DLD1 (cell line): ENCODE results near the gene TARM1.

Experiments
- in situ Hi-C: cut with HindIII; loops from 2 replicates; pipeline ENCODE4 v1.10.0; 2017; ENCODE audit warnings: low sequenced_read_pairs

TARM1 gene

GRCh38 chr19:54081032-54081431 lies at the start of gene TARM1:
Gene TARM1, minus strand, starts transcription at chr19:54081365. Its CDS starts 25 bp downstream, at chr19:54081340.
- in situ Hi-C loops: no loop called here

DNA sequence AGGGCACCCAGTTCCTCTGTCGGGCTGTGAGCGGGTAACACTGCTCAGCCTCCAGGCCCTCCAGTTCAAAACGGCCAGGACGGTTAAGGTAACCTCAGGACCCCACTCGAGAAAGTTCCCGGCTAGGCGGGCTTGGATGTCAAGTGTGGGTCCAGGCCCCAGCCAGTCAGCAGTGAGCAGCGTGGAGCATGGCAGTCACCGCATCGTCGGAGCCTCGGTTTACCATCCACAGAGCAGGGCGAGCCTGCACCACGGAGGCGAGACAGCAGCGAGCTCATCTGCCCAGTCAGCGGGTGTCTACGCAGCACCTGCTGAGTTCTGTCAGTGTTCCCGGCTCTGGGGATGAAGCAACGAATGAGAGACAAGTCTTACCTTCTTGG lies 48.4 kb upstream of the TARM1 start:
- in situ Hi-C loops: no loop called here

DNA sequence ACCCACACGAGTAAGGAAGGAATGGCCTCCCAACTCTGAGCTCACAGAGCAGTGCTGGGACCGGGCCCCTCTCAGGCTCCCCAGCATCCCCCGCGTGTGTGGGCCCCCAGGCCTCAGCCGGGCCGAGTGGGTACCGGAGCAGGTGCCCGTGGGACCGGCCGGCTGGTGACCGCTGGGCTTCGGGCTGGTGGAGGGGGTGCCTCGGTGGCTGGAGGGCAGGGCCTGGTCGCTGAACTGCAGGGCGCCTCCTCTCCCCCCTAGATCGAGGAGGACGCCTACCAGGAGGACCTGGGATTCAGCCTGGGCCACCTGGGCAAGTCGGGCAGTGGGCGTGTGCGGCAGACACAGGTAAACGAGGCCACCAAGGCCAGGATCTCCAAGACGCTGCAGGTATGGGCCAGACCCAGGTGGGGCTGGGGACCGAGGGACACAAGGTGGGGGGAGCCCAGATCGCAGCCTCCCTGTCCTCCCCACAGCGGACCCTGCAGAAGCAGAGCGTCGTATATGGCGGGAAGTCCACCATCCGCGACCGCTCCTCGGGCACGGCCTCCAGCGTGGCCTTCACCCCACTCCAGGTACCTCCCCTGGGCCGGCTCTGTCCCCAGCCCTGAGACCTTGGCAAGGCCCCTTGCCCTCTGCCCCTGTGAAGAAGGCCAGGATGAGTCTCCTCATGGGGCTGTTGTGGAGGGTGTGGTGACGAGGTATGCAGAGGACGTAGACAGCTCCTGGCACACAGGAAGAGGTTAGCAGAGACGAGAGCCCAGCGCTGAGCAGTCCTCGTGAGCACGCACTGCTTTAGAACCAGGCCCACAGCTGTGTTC lies 47.8 kb upstream of the TARM1 start:
- in situ Hi-C loops: no loop called here

DNA sequence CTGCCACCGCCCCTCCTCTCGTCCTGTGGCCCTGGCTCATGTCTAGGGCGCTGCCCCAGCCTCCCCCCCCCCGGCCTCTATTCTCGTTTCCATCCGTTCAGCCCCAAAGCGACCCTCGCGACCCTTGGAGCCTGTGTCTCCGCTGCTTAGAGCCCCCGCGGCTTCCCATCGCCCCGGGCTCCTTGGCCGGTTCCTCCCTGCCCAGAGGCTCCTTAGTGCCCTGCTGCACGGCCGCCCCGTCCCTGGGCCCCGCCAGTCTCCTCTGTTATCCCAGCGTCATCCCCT lies 47.2 kb upstream of the TARM1 start:
- in situ Hi-C loops: no loop called here

DNA sequence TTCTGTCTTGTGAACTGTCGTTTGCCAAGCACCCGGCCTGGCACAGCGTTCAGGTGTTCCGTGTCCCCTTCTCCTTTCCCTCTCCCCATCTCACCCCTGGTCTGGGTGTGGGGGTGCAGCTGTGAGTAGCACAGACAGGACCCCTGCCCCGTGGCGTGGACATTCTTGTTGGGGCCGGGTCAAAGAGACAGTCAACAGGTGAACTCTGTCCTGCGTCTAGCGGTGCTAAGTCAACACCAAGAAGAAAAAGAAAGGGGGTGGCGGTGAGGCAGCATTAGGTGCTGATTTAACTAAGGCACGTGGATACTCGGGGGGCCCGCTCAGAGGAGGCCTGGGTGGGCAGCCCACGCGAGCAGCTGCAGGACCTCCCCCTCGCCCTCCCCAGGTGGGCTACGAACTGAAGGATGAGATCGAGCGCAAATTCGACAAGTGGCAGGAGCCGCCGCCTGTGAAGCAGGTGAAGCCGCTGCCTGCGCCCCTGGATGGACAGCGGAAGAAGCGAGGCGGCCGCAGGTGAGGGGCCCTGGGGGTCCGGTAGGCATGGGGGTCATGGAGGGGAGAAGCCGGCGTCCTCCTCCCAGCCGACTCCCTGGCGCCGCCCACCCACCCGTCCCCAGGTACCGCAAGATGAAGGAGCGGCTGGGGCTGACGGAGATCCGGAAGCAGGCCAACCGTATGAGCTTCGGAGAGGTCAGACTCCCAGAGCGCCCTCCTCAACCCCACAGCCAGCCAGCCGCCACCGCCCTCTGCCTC lies 46.7 kb upstream of the TARM1 start:
- in situ Hi-C loops: no loop called here

DNA sequence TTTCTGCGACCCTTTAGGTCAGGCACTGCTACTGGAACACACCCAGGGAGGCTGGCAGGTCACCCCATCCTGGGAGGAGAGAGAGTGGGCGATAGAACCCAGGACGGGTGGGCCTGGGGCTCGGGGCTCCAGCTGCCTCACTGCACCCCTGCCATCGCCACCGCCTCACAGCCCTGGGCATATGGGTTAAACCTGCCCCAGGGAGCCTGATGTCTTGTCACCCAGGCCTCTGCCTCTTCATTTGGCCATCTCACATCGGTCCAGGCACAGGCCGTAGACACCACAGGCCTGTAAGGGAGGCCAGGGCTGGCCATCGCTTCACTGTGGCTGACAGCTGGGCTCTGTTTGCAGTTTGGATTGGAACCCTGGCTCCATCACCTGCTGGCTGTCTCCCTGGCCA lies 44.5 kb upstream of the TARM1 start:
- in situ Hi-C loops: no loop called here

GRCh38 chr19:54124393-54124792 lies 43.2 kb upstream of the TARM1 start:
- in situ Hi-C loops: no loop called here

- in situ Hi-C loops: no loop called here
Observed at GRCh38 chr19:54123682-54124081, 42.5 kb upstream of the TARM1 start.

- in situ Hi-C loops: no loop called here
Observed at GRCh38 chr19:54121259-54121658, 40.1 kb upstream of the TARM1 start.

GRCh38 chr19:54115109-54116063 lies 34.2 kb upstream of the TARM1 start, which contains the start of the genes PRPF31 and TFPT:
Gene PRPF31, plus strand, starts transcription at chr19:54115754. Its CDS starts 2,525 bp downstream, at chr19:54118279.
Gene TFPT, minus strand, starts transcription at chr19:54115657. Its CDS starts 388 bp downstream, at chr19:54115269.
- in situ Hi-C loops: no loop called here

DNA sequence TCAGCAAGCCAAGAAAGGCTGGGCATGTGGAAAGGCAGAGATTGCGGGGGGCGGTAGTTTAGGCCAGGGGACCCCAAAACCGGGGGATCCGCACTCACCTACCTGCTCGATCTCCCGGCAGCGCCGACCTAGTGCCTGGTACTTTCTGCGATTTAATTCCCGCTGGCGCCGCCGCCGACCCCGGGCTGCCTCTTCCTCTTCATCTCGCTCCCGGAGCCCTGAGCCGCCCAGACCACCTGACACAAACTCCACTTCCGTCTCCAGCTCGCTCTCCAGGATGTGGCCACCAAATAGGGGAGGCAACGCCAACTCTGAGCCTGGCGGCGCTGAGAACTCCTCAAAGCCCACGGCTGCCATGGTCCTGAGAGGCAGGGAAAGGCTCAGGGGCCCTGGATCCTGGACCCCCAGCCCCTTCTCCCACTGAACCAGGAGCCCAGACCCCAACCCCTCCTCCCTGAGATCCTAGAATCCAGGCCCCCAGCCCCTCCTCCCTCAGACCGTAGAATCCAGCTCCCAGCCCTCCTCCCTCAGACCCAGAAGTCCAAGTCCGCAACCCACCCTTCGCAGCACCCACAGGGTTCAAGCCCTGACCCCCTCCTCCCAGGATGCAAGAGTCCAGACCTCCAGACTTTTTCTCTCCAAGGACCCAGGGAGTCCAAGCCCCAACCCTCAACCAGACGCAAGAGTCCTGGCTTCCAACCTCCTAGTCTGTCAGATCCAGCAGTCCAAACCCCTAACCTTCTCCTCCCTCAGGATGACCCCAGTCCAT lies 33.4 kb upstream of the TARM1 start:
- in situ Hi-C loops: no loop called here

- in situ Hi-C loops: no loop called here
Observed at GRCh38 chr19:54109651-54110050, 28.5 kb upstream of the TARM1 start.

DNA sequence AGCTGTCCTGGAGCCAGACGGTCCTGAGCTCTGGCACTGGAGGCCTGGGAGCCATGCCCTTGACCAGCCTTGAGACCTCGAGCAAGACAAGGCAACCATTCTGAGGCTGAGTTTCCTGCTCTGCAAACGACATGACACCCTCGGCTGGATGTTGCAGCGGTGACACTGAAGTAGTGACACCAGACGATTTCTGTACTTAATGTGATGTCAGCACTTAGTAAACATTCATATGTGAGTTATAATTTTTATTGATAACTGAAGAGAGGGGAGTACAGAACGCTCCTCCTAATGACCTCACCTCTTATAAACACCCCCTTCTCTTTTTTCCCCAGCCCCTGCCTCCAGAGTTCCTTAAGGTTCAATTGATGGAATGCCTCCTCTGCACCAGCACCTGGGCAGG lies 27.3 kb upstream of the TARM1 start:
- in situ Hi-C loops: no loop called here

DNA sequence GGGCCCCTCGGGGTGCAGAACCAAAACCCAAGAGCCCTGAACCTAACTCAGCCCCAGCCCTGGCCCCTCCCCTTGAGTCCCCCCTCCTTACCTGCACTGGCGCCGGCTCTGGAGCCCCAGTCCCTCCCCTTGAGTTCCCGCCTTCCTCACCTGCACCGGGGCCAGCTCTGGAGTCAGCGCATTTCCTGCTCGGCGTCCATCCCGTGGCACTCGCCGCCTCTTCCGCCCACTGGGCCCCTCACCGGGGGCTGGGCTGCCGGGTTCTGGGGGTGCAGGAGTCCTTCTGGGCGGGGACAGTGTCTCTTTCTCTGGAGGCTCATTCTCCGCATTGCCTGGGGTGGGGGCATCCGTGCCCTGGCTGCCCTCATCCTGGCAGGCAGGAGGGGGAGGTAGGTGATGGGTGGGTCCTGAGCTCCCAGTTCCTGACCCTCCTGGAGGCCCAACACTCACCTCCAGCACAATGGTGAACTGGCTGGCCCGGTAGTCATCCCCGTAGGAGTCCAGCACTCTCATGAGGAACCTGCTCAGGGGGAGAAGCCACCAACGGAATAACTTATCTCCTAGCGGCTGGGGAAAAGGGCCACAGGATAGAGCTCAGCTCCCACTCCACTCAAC lies 26.8 kb upstream of the TARM1 start:
- in situ Hi-C loops: no loop called here

GRCh38 chr19:54106716-54107115 lies 25.6 kb upstream of the TARM1 start:
- in situ Hi-C loops: no loop called here

GRCh38 chr19:54105796-54106195 lies 24.6 kb upstream of the TARM1 start:
- in situ Hi-C loops: no loop called here

GRCh38 chr19:54104998-54105715 lies 24.0 kb upstream of the TARM1 start:
- in situ Hi-C loops: no loop called here

- in situ Hi-C loops: no loop called here
Observed at GRCh38 chr19:54102421-54103169, 21.4 kb upstream of the TARM1 start, which contains the start of gene NDUFA3. Gene NDUFA3, plus strand, starts transcription at chr19:54102855. Its CDS starts 24 bp downstream, at chr19:54102879.
